Small intestine (tissue), 7 donors: ENCODE measurements around the gene IDH3B. TPM values are rescaled to one million over a fixed set of nuclear protein-coding genes. Genes with fewer than 3 reads are reported as not detected.
A peak's percentile ranks its signal among the peaks of the same experiment; 100 is the strongest.

Source experiments
- DNase-seq, 2 donors: peaks; one replicate each; pipeline versions ENCODE4 v3.0.0 to v3.0.0-alpha.2; 2013
- FAIRE-seq: peaks from 2 replicates; lab custom pipeline; 2012; peaks lifted over from hg19 to GRCh38; lab: Jason Lieb, UNC
- H3K27ac ChIP-seq, 3 donors: one replicate each; pipeline ENCODE4 v1.5.1; 2013; ENCODE audit warnings: low read length in 2 of 3, mild to moderate bottlenecking in 2 of 3, control low read depth in 1 of 3, inconsistent platforms in 1 of 3, low read depth in 1 of 3, moderate library complexity in 1 of 3
- H3K27me3 ChIP-seq, 3 donors: one replicate each; pipeline ENCODE4 v1.6.1; 2013; ENCODE audit warnings: low read length in 3 of 3, inconsistent platforms in 1 of 3; ENCODE audit not compliant: control insufficient read depth in 3 of 3, insufficient read depth in 3 of 3
- H3K36me3 ChIP-seq, 3 donors: one replicate each; pipeline ENCODE4 v1.6.1; 2013; ENCODE audit warnings: low read length in 3 of 3, inconsistent platforms in 1 of 3, low read depth in 1 of 3, mild to moderate bottlenecking in 1 of 3, moderate library complexity in 1 of 3; ENCODE audit not compliant: control insufficient read depth in 3 of 3, insufficient read depth in 2 of 3
- H3K4me1 ChIP-seq, 3 donors: one replicate each; pipeline ENCODE4 v1.6.1; 2013; ENCODE audit warnings: low read length in 2 of 3, inconsistent platforms in 1 of 3, low read depth in 1 of 3, mild to moderate bottlenecking in 1 of 3, moderate library complexity in 1 of 3; ENCODE audit not compliant: control insufficient read depth in 3 of 3, insufficient read depth in 2 of 3
- H3K4me3 ChIP-seq, 3 donors: one replicate each; pipeline ENCODE4 v1.5.1; 2013; ENCODE audit warnings: low read length in 3 of 3, control low read depth in 1 of 3, inconsistent platforms in 1 of 3, low read depth in 1 of 3, mild to moderate bottlenecking in 1 of 3, moderate library complexity in 1 of 3
- H3K9me3 ChIP-seq, 2 donors: one replicate each; pipeline ENCODE4 v1.6.1; 2013; ENCODE audit warnings: low read depth in 1 of 2, low read length in 1 of 2; ENCODE audit not compliant: control insufficient read depth in 2 of 2, insufficient read depth in 1 of 2
- WGBS, 3 donors: extraction: QIAGEN DNeasy Blood & Tissue Kit; methylation state at CpG; one replicate each; pipeline ENCODE4 v1.1.7; 2013; 5-methylcytosine and 5-hydroxymethylcytosine counted together
- polyA plus RNA-seq, 4 donors: library from polyadenylated mRNA; stranded (reverse) in 3 of 4; unstranded in 1 of 4; fragments of 200-250 nt in 3 of 4; fragments of 120-200 nt in 1 of 4; gene quantifications; one replicate each; pipeline versions ENCODE4 v1.2.1 to v1.2.3, GENCODE V29; 2013
- donor health status: healthy with polysubstance abuse.
- donor health status: control.
- donor health status: control.
- donor health status: Bipolar disorder and iron deficiency.
- donor health status: healthy.

Gene IDH3B
- polyA plus RNA-seq, 4 donors: 116 to 142 (median 129) TPM

GRCh38 chr20:2633381-2633780 is 30.6 kb downstream of the IDH3B start:
- H3K4me3 ChIP-seq: no peak overlapping the region
- H3K27ac ChIP-seq: no peak overlapping the region
- no peaks in the 10 kb centered on the region for H3K9me3 ChIP-seq
- WGBS, 3 donors: 9 to 16% (median 11%) methylated on average over 1 of the region's 1 CpG
- peak in 1 of 2 donors; percentile 38 for DNase-seq
- FAIRE-seq: no peak
- H3K27me3 ChIP-seq: peaks cover 0 to 2% (median 0%) of the 10 kb centered on the region in 3 donors
- no peaks in the 10 kb centered on the region for H3K36me3 ChIP-seq
- H3K4me1 ChIP-seq: no peaks in the 10 kb centered on the region

- Histone ChIP-seq H3K9me3 (peaks cover 0 to 8% of the 10 kb centered on the region in 2 donors), H3K4me3 (no peak overlapping the region), H3K36me3 (no peaks in the 10 kb centered on the region), H3K27ac (no peak overlapping the region), H3K27me3 (peaks cover 0 to 2% (median 0%) of the 10 kb centered on the region in 3 donors), H3K4me1 (no peaks in the 10 kb centered on the region)
- peak in 1 of 2 donors; percentile 38 for DNase-seq
- no peak for FAIRE-seq
- WGBS, 3 donors: 16 to 19% (median 16%) methylated on average over 1 of the region's 1 CpG
Observed at GRCh38 chr20:2631228-2631627, 32.8 kb downstream of the IDH3B start.

- Histone ChIP-seq H3K27ac (peak overlapping the region in 2 of 3 donors; percentile 41 to 52), H3K4me3 (no peak overlapping the region), H3K9me3 (peaks cover 0 to 10% of the 10 kb centered on the region in 2 donors), H3K36me3 (no peaks in the 10 kb centered on the region), H3K27me3 (no peaks in the 10 kb centered on the region), H3K4me1 (no peaks in the 10 kb centered on the region)
- FAIRE-seq (no peak), DNase-seq (peak in 1 of 2 donors; percentile 93)
- WGBS, 3 donors: 35 to 53% (median 40%) methylated on average over 9 of the region's 9 CpGs
Observed at GRCh38 chr20:2626853-2627541, 37.0 kb downstream of the IDH3B start.

- H3K36me3 ChIP-seq: no peaks in the 10 kb centered on the region
- FAIRE-seq (no peak), DNase-seq (no peak)
- no peak overlapping the region for H3K4me3 ChIP-seq
- no peaks in the 10 kb centered on the region for H3K27me3 ChIP-seq
- H3K4me1 ChIP-seq: no peaks in the 10 kb centered on the region
- WGBS, 3 donors: 76 to 88% (median 83%) methylated on average over 2 of the region's 2 CpGs
- peaks cover 0 to 10% of the 10 kb centered on the region in 2 donors for H3K9me3 ChIP-seq
- H3K27ac ChIP-seq: no peak overlapping the region
Observed at GRCh38 chr20:2625062-2625461, 39.0 kb downstream of the IDH3B start.

GRCh38 chr20:2624190-2624589 is 39.8 kb downstream of the IDH3B start:
- Histone ChIP-seq H3K4me1 (no peaks in the 10 kb centered on the region), H3K27ac (peak overlapping the region in 1 of 3 donors; percentile 14), H3K36me3 (no peaks in the 10 kb centered on the region), H3K9me3 (peaks cover 0 to 10% of the 10 kb centered on the region in 2 donors), H3K27me3 (no peaks in the 10 kb centered on the region), H3K4me3 (no peak overlapping the region)
- WGBS, 3 donors: 70 to 88% (median 82%) methylated on average over 4 of the region's 4 CpGs
- FAIRE-seq (no peak), DNase-seq (no peak)

- Histone ChIP-seq H3K36me3 (no peaks in the 10 kb centered on the region), H3K4me3 (no peak overlapping the region), H3K27me3 (peaks cover 0 to 4% (median 0%) of the 10 kb centered on the region in 3 donors), H3K27ac (no peak overlapping the region), H3K9me3 (no peaks in the 10 kb centered on the region), H3K4me1 (no peaks in the 10 kb centered on the region)
- WGBS, 3 donors: 82 to 93% (median 87%) methylated on average over 3 of the region's 3 CpGs
- FAIRE-seq: no peak
- DNase-seq: no peak
Observed at GRCh38 chr20:2619961-2620595, 43.9 kb downstream of the IDH3B start.

- H3K4me1 ChIP-seq: no peaks in the 10 kb centered on the region
- no peaks in the 10 kb centered on the region for H3K36me3 ChIP-seq
- FAIRE-seq (no peak), DNase-seq (no peak)
- no peaks in the 10 kb centered on the region for H3K9me3 ChIP-seq
- WGBS, 3 donors: 65 to 77% (median 66%) methylated on average over 2 of the region's 2 CpGs
- peaks cover 0 to 4% (median 0%) of the 10 kb centered on the region in 3 donors for H3K27me3 ChIP-seq
- H3K27ac ChIP-seq: no peak overlapping the region
- no peak overlapping the region for H3K4me3 ChIP-seq
Observed at GRCh38 chr20:2619337-2619736, 44.7 kb downstream of the IDH3B start.

GRCh38 chr20:2618815-2619214 is 45.2 kb downstream of the IDH3B start:
- FAIRE-seq (no peak), DNase-seq (no peak)
- Histone ChIP-seq H3K4me3 (no peak overlapping the region), H3K4me1 (no peaks in the 10 kb centered on the region), H3K9me3 (no peaks in the 10 kb centered on the region), H3K27me3 (peaks cover 0 to 4% (median 0%) of the 10 kb centered on the region in 3 donors), H3K36me3 (no peaks in the 10 kb centered on the region), H3K27ac (no peak overlapping the region)
- 77 to 83% (median 81%) methylated on average over 6 of the region's 6 CpGs for WGBS, 3 donors
